Astrocyte of the spinal cord (primary cell): ENCODE measurements around the gene MDFIC.
"Not testable (repeated sequence)": the region's sequence is repeated elsewhere in the genome, so short reads cannot be mapped to it uniquely, and the experiment has no call there.

ENCODE experiments used
- DNase-seq: peaks from one replicate; pipeline ENCODE4 v3.0.0; 2011; ENCODE audit warnings: low read depth, low spot score
- H3K4me3 ChIP-seq: 2 replicates; pipeline ENCODE4 v1.5.1; 2011; ENCODE audit warnings: low read depth, mild to moderate bottlenecking, low read length, moderate library complexity
- in situ Hi-C: cut with HindIII; loops from 2 replicates; pipeline ENCODE4 v1.10.0; 2017; ENCODE audit warnings: low sequenced_read_pairs
- TF ChIP-seq, protein P1 (sequence below): IDR thresholded peaks from 2 replicates; pipeline ENCODE4 v1.5.1; 2012; ENCODE audit warnings: low read depth, mild to moderate bottlenecking, low read length, inconsistent platforms

Gene MDFIC, protein sequence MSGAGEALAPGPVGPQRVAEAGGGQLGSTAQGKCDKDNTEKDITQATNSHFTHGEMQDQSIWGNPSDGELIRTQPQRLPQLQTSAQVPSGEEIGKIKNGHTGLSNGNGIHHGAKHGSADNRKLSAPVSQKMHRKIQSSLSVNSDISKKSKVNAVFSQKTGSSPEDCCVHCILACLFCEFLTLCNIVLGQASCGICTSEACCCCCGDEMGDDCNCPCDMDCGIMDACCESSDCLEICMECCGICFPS

GRCh38 chr7:114922026-114922651, at the start of gene MDFIC:
MDFIC (plus strand) TSS chr7:114922094; CDS start chr7:114923034, 940 bp downstream.
- H3K4me3 ChIP-seq = peak within 1 kb of the TSS; percentile 88
- TF ChIP-seq, protein P1, sequence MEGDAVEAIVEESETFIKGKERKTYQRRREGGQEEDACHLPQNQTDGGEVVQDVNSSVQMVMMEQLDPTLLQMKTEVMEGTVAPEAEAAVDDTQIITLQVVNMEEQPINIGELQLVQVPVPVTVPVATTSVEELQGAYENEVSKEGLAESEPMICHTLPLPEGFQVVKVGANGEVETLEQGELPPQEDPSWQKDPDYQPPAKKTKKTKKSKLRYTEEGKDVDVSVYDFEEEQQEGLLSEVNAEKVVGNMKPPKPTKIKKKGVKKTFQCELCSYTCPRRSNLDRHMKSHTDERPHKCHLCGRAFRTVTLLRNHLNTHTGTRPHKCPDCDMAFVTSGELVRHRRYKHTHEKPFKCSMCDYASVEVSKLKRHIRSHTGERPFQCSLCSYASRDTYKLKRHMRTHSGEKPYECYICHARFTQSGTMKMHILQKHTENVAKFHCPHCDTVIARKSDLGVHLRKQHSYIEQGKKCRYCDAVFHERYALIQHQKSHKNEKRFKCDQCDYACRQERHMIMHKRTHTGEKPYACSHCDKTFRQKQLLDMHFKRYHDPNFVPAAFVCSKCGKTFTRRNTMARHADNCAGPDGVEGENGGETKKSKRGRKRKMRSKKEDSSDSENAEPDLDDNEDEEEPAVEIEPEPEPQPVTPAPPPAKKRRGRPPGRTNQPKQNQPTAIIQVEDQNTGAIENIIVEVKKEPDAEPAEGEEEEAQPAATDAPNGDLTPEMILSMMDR = peak; percentile 1
- in situ Hi-C loops = no loop called here
- DNase-seq = peak; percentile 50

GRCh38 chr7:114874170-114874569, 47.7 kb upstream of the MDFIC start:
- TF ChIP-seq, protein P1 = no peak
- in situ Hi-C loops = no loop called here
- no peak for DNase-seq
- no peak overlapping the region for H3K4me3 ChIP-seq

GRCh38 chr7:114875186-114875585, 46.7 kb upstream of the MDFIC start:
- in situ Hi-C loops = no loop called here
- TF ChIP-seq, protein P1 = no peak
- no peak for DNase-seq
- H3K4me3 ChIP-seq = no peak overlapping the region

DNA sequence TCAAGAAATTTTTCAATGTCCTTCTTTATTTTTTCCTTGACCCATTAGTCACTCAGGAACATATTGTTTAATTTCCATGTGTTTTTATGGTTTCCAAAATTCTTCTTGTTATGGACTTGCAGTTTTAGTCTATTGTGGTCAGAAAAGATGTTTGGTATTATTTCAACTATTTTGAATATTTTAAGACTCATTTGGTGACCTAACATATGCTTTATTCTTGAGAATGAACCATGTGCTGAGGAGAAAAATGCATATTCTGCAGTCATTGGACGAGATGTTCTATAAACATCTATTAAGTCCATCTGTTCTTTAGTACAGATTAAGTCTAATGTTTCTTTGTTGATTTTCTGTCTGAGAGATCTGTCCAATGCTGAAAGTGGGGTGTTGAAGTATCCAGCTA, 42.3 kb upstream of the MDFIC start:
- in situ Hi-C loops = no loop called here
- peak; percentile 55 for DNase-seq
- H3K4me3 ChIP-seq = no peak overlapping the region
- TF ChIP-seq, protein P1 = no peak

GRCh38 chr7:114885836-114886235, 36.1 kb upstream of the MDFIC start:
- in situ Hi-C loops = no loop called here
- no peak overlapping the region for H3K4me3 ChIP-seq
- TF ChIP-seq, protein P1 = no peak
- DNase-seq = peak; percentile 37

- TF ChIP-seq, protein P1 = no peak
- H3K4me3 ChIP-seq = no peak overlapping the region
- no peak for DNase-seq
- in situ Hi-C loops = no loop called here
These were observed 35.7 kb upstream of the MDFIC start for GRCh38 chr7:114886241-114886640.

GRCh38 chr7:114889116-114889515, 32.8 kb upstream of the MDFIC start:
- in situ Hi-C loops, DNase-seq: not testable (repeated sequence)

More at GRCh38 chr7:114889116-114889515, 32.8 kb upstream of the MDFIC start:
- not testable (repeated sequence) for H3K4me3 ChIP-seq
